Esophagus muscularis mucosa (tissue), 4 donors: ENCODE results near the gene EIF4EBP2. TPM values are rescaled to one million over a fixed set of nuclear protein-coding genes. Genes with fewer than 3 reads are reported as not detected.

Experiments used
- DNase-seq: peaks from one replicate; pipeline ENCODE4 v3.0.0-alpha.2; 2017; ENCODE audit errors: extremely low spot score
- H3K27ac ChIP-seq, 4 donors: fragments of 200-600 bp; sonication (generic); replicated peaks in 1 of 4; 1 replicate in 3 of 4; 2 replicates in 1 of 4; pipeline ENCODE4 v1.5.1; 2016 to 2019; ENCODE audit warnings: mild to moderate bottlenecking in 1 of 4
- H3K27me3 ChIP-seq, 4 donors: fragments of 200-600 bp; sonication (generic); one replicate each; pipeline versions ENCODE4 v1.5.1 to v1.6.0; 2016 to 2019
- H3K36me3 ChIP-seq, 4 donors: fragments of 200-600 bp; sonication (generic); one replicate each; pipeline ENCODE4 v1.5.1; 2016 to 2019
- H3K4me1 ChIP-seq, 4 donors: fragments of 200-600 bp; sonication (generic); one replicate each; pipeline ENCODE4 v1.5.1; 2016 to 2019
- H3K4me3 ChIP-seq, 4 donors: fragments of 200-600 bp; sonication (generic); 1 replicate in 2 of 4; 2 replicates in 2 of 4; pipeline ENCODE4 v1.5.1; 2016 to 2019; ENCODE audit warnings: mild to moderate bottlenecking in 4 of 4, moderate library complexity in 1 of 4
- H3K9me3 ChIP-seq, 4 donors: fragments of 200-600 bp; sonication (generic); 1 replicate in 3 of 4; 2 replicates in 1 of 4; pipeline ENCODE4 v1.5.1; 2016 to 2019
- CTCF ChIP-seq, 3 experiments: fragments of 200-600 bp in 2 of 3; fragments of 450-650 bp in 1 of 3; sonication (generic) in 2 of 3; IDR thresholded peaks; one replicate each; pipeline ENCODE4 v1.5.1; 2017 to 2019; ENCODE audit warnings: antibody characterized with exemption in 3 of 3, mild to moderate bottlenecking in 2 of 3, moderate library complexity in 1 of 3
- EP300 ChIP-seq: sonication (generic); formaldehyde crosslinking; IDR thresholded peaks from one replicate; pipeline ENCODE4 v1.6.1; 2017; ENCODE audit warnings: antibody characterized with exemption
- POLR2A ChIP-seq: fragments of 450-650 bp; IDR thresholded peaks from one replicate; pipeline ENCODE4 v1.6.1; 2017; ENCODE audit warnings: antibody characterized with exemption, moderate library complexity, mild to moderate bottlenecking, low read depth
- POLR2AphosphoS5 ChIP-seq, 2 donors: sonication (generic); formaldehyde crosslinking; IDR thresholded peaks; one replicate each; pipeline ENCODE4 v1.6.1; 2017; ENCODE audit warnings: antibody characterized with exemption in 2 of 2
- WGBS: methylation state at CpG from one replicate; pipeline ENCODE4 v1.1.5; 2018; 5-methylcytosine and 5-hydroxymethylcytosine counted together
- intact Hi-C: fragments of 100-400 bp; cut with DNase I; formaldehyde crosslinking; loops from one replicate; pipeline ENCODE4 v1.15.1; 2023
- total RNA-seq, 4 donors: library from RNA; depleted of rRNA; stranded (reverse); fragments of >200 nt; gene quantifications; one replicate each; pipeline versions ENCODE4 v1.1.0 to v1.2.1, GENCODE V29; 2016

EIF4EBP2 gene
- total RNA-seq, 4 donors from 2014 or later: 73.6 to 99.9 (median 78.4) TPM

- 79% methylated on average over 6 of the region's 6 CpGs for WGBS
- intact Hi-C loops: no loop called here
- Histone ChIP-seq H3K9me3 (no peaks in the 10 kb centered on the region), H3K27ac (peak overlapping the region in 2 of 4 donors; percentile 82 to 86), H3K4me3 (no peak overlapping the region), H3K36me3 (peaks cover 6 to 30% (median 25%) of the 10 kb centered on the region in 4 donors), H3K4me1 (peaks cover 36 to 50% (median 41%) of the 10 kb centered on the region in 4 donors), H3K27me3 (no peaks in the 10 kb centered on the region)
- TF ChIP-seq EP300: no peak
- no peak for TF ChIP-seq POLR2AphosphoS5 (IDR thresholded peaks at IDR 0.05)
- no peak for TF ChIP-seq POLR2A
- TF ChIP-seq CTCF (IDR thresholded peaks at IDR 0.05): no peak
- no peak for DNase-seq
Observed at GRCh38 chr10:70432561-70433263, 28.8 kb downstream of the EIF4EBP2 start.

- H3K36me3 ChIP-seq: peaks cover under 1 to 20% (median 14%) of the 10 kb centered on the region in 4 donors
- H3K27ac ChIP-seq: no peak overlapping the region
- peaks cover 36 to 50% (median 41%) of the 10 kb centered on the region in 4 donors for H3K4me1 ChIP-seq
- no peak overlapping the region for H3K4me3 ChIP-seq
- DNase-seq: no peak
- intact Hi-C loops: no loop called here
- H3K27me3 ChIP-seq: no peaks in the 10 kb centered on the region
- 84% methylated on average over 9 of the region's 9 CpGs for WGBS
- TF ChIP-seq EP300 (no peak), POLR2A (no peak), CTCF (IDR thresholded peaks at IDR 0.05) (no peak), POLR2AphosphoS5 (IDR thresholded peaks at IDR 0.05) (no peak)
- no peaks in the 10 kb centered on the region for H3K9me3 ChIP-seq
Observed at GRCh38 chr10:70433581-70434280, 29.8 kb downstream of the EIF4EBP2 start.

GRCh38 chr10:70435241-70436085, 31.5 kb downstream of the EIF4EBP2 start:
- DNase-seq: no peak
- Histone ChIP-seq H3K36me3 (peaks cover 0 to 8% (median 6%) of the 10 kb centered on the region in 4 donors), H3K27ac (no peak overlapping the region), H3K4me1 (peaks cover 30 to 43% (median 34%) of the 10 kb centered on the region in 4 donors), H3K4me3 (no peak overlapping the region), H3K9me3 (no peaks in the 10 kb centered on the region), H3K27me3 (peaks cover 0 to 11% (median 3%) of the 10 kb centered on the region in 4 donors)
- TF ChIP-seq CTCF (IDR thresholded peaks at IDR 0.05): no peak
- TF ChIP-seq POLR2A: no peak
- TF ChIP-seq EP300: no peak
- TF ChIP-seq POLR2AphosphoS5 (IDR thresholded peaks at IDR 0.05): no peak
- intact Hi-C loops: no loop called here
- 91% methylated on average over 14 of the region's 19 CpGs for WGBS

DNA sequence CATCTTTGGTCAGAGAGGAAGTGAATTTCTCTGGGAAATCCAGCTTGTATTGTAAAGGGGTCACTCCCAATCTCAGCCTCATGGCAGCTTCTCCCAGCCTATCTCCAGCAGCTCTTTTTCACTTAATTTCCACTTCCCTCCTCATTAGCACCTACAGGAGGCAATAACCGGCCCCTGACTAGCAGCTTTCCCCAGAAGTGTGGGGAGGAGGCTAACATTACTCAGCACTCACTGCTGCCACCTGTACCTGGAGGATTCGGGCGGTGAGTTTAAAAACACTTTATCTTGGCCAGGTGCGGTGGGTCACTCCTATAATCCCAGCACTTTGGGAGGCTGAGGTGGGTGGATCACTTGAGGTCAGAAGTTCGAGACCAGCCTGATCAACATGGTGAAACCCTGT, 33.8 kb downstream of the EIF4EBP2 start:
- DNase-seq: no peak
- intact Hi-C loops: no loop called here
- TF ChIP-seq CTCF (IDR thresholded peaks at IDR 0.05): no peak
- no peak for TF ChIP-seq POLR2A
- TF ChIP-seq EP300: no peak
- no peak for TF ChIP-seq POLR2AphosphoS5 (IDR thresholded peaks at IDR 0.05)

More for the DNA sequence above, 33.8 kb downstream of the EIF4EBP2 start:
- H3K4me1 ChIP-seq: peaks cover 21 to 34% (median 25%) of the 10 kb centered on the region in 4 donors
- peaks cover 0 to 34% (median 14%) of the 10 kb centered on the region in 4 donors for H3K27me3 ChIP-seq
- peaks cover 0 to 8% (median 6%) of the 10 kb centered on the region in 4 donors for H3K36me3 ChIP-seq
- no peak overlapping the region for H3K4me3 ChIP-seq
- H3K9me3 ChIP-seq: no peaks in the 10 kb centered on the region
- no peak overlapping the region for H3K27ac ChIP-seq
- WGBS: 89% methylated on average over 5 of the region's 5 CpGs
